Duodenal mucosa (tissue), 2 donors: Measurements from ENCODE around the gene FRY.

Source experiments
- H3K27ac ChIP-seq: one replicate; pipeline ENCODE4 v1.7.0; 2013; ENCODE audit warnings: low read depth, low read length
- H3K27me3 ChIP-seq, 2 donors: one replicate each; pipeline ENCODE4 v1.7.0; 2013; ENCODE audit warnings: low read length in 2 of 2, control low read depth in 1 of 2; ENCODE audit not compliant: insufficient read depth in 2 of 2, control insufficient read depth in 1 of 2
- H3K36me3 ChIP-seq, 2 donors: one replicate each; pipeline ENCODE4 v1.7.0; 2013; ENCODE audit warnings: low read length in 2 of 2, control low read depth in 1 of 2; ENCODE audit not compliant: insufficient read depth in 2 of 2, control insufficient read depth in 1 of 2
- H3K4me1 ChIP-seq, 2 donors: one replicate each; pipeline ENCODE4 v1.7.0; 2013; ENCODE audit warnings: low read length in 2 of 2, control low read depth in 1 of 2; ENCODE audit not compliant: insufficient read depth in 2 of 2, control insufficient read depth in 1 of 2
- H3K4me3 ChIP-seq, 2 donors: one replicate each; pipeline ENCODE4 v1.7.0; 2013; ENCODE audit warnings: low read length in 2 of 2, low read depth in 1 of 2
- H3K9ac ChIP-seq, 2 donors: one replicate each; pipeline ENCODE4 v1.7.0; 2013; ENCODE audit warnings: low read length in 2 of 2, low read depth in 1 of 2
- H3K9me3 ChIP-seq, 2 donors: one replicate each; pipeline ENCODE4 v1.7.0; 2013; ENCODE audit warnings: low read length in 2 of 2, control low read depth in 1 of 2; ENCODE audit not compliant: control insufficient read depth in 1 of 2

Gene FRY

DNA sequence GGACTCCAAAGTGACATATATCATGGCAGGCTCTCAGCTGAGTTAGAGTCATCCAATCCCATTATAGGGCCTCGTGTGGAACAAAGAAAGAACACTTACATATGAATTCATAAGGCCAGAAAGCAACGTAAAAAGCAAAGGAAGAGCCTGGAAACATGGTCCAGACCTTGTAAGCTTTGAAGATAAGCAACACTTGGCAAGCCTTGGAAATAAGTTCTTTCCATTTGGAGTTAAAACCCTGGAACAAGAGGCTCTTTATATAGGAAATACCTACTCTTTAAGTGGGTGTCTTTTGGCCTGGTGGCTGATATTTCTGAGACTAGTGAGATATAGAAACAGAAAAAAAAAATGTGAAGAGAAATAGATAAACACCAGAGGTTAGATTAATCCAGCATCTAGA is 234.2 kb downstream of the FRY start:
- Histone ChIP-seq H3K4me3 (no peak overlapping the region), H3K36me3 (peaks cover 3 to 4% of the 10 kb centered on the region in 2 donors), H3K4me1 (no peaks in the 10 kb centered on the region), H3K9ac (no peak overlapping the region), H3K9me3 (no peaks in the 10 kb centered on the region), H3K27me3 (no peaks in the 10 kb centered on the region), H3K27ac (no peak overlapping the region)

DNA sequence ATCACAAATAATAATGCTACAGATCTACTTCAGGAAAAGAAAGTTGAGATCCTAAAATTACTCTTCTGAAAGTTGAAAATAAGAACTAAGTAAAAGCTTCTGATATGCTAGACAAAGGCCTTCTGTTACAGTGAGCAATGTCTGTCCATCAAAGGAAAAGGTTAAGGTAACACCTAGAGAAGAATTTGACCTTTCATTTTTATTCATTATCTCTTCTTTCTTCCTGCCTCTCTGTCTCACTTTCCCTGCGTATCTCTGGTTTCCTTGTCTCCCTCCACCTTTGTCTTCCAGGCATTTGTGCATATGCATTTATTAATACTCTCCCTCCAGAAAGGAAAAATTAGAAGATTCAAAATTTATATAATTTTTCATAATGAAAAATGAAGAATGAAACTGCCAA is 234.6 kb downstream of the FRY start:
- H3K27ac ChIP-seq = no peak overlapping the region

DNA sequence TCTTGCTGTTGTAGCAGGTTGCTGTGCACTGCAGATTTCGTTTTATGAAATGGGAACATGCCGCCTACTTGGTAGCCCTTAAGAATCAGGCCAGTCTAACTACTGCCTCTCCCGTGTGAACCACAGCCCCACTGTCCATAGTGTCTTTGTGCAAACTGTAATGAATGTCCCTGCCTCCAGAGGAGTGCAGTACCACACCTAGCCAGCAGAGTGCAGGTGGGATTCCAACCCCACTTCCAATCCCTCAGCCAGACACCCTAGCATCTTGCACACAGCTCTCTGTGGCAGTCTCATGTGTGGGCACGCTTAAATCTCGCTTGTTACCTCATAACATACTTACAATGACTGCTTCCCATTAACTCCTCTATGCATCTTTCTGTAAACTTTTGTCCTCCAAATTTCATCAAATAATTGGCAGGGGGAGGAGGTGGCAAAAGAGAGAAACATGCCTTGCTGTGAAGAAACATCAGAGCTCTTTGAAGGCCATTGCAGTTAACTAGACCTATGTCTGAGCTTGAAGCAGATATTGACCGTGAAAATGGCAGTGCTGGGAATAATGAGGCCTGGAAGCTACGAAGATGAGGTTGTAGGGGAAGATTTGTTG is 236.4 kb downstream of the FRY start:
- Histone ChIP-seq H3K27me3 (no peaks in the 10 kb centered on the region), H3K9ac (no peak overlapping the region), H3K4me1 (no peaks in the 10 kb centered on the region), H3K9me3 (no peaks in the 10 kb centered on the region), H3K36me3 (peaks cover 3 to 4% of the 10 kb centered on the region in 2 donors), H3K4me3 (no peak overlapping the region), H3K27ac (no peak overlapping the region)

More for the DNA sequence above, 234.6 kb downstream of the FRY start:
- no peak overlapping the region for H3K9ac ChIP-seq
- peaks cover 3 to 4% of the 10 kb centered on the region in 2 donors for H3K36me3 ChIP-seq
- H3K4me3 ChIP-seq = no peak overlapping the region
- no peaks in the 10 kb centered on the region for H3K4me1 ChIP-seq
- no peaks in the 10 kb centered on the region for H3K9me3 ChIP-seq
- no peaks in the 10 kb centered on the region for H3K27me3 ChIP-seq

DNA sequence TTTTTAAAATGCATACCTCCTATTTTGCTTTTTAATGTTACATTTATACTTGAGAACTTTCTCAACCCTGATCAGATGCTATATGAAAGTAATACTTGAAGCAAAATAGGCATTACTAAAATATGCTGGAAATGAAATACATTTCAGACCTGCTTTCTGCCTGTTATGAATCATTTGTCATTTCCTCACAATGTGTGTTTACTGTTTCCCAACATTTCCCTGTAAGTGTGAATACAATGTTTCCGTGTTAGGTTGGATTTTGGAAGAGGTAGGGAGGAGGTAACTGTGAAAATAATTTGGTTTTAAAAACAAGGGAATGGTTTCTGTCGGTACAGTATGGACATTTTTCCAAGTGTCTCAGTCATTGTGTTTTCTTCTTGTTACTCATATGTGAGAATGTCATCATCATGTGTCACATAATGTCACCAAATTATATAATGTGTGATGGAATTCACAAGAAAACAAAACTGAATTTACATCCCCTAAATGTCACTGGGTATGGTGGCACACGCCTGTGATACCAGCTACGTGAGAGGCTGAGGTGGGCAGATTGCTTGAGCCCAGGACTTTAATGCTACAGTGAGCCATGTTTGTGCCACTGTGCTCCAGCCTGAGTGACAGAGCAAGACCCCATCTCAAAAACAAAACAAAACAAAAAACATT is 240.6 kb downstream of the FRY start:
- Histone ChIP-seq H3K27me3 (no peaks in the 10 kb centered on the region), H3K27ac (no peak overlapping the region), H3K4me3 (no peak overlapping the region), H3K9ac (no peak overlapping the region), H3K9me3 (no peaks in the 10 kb centered on the region), H3K4me1 (no peaks in the 10 kb centered on the region), H3K36me3 (peaks cover 0 to 8% of the 10 kb centered on the region in 2 donors)

DNA sequence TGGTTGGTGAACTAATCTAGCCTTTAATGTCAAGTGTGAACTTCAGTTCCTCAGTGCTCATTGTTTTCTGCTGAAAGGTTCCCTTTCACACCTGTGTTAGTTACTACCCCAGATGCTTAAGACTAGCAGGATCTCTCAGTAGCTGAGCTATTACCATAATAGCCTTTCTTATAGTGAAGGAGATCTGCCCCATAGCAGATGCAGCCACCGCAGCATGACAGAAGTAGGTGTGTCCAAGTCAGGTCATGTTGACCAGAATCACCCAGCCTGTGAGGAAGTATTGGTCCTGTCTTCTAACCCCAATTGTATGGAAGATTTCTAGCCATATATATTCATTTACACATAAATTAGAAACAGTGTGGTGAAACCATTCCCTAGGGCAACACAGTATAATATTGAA is 246.3 kb downstream of the FRY start:
- H3K27me3 ChIP-seq = no peaks in the 10 kb centered on the region
- H3K27ac ChIP-seq = no peak overlapping the region
- H3K4me3 ChIP-seq = no peak overlapping the region
- no peaks in the 10 kb centered on the region for H3K4me1 ChIP-seq
- no peak overlapping the region for H3K9ac ChIP-seq
- peaks cover 4 to 5% of the 10 kb centered on the region in 2 donors for H3K36me3 ChIP-seq
- H3K9me3 ChIP-seq = no peaks in the 10 kb centered on the region

DNA sequence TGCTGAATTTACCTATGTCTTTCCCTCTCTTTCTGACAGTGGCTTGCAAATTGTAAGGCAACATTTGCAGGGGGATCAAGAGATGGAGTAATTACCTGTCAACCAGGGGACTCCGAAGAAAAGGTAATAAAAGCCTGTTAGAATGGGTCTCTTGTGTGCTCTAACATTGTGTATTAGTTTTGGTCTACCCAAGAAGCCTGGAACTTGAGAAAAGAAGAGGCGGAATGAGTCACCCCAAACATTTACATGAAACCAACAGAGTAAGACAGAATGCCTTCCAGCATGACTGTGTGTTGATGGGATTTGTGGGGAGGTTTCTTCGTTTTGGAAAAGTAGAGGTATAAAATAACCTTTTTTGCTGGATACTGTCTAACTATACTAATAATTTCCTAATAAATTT is 246.9 kb downstream of the FRY start:
- H3K27ac ChIP-seq = no peak overlapping the region
- H3K9me3 ChIP-seq = no peaks in the 10 kb centered on the region
- H3K9ac ChIP-seq = no peak overlapping the region
- peaks cover 4 to 5% of the 10 kb centered on the region in 2 donors for H3K36me3 ChIP-seq
- H3K27me3 ChIP-seq = no peaks in the 10 kb centered on the region
- no peaks in the 10 kb centered on the region for H3K4me1 ChIP-seq
- H3K4me3 ChIP-seq = no peak overlapping the region

DNA sequence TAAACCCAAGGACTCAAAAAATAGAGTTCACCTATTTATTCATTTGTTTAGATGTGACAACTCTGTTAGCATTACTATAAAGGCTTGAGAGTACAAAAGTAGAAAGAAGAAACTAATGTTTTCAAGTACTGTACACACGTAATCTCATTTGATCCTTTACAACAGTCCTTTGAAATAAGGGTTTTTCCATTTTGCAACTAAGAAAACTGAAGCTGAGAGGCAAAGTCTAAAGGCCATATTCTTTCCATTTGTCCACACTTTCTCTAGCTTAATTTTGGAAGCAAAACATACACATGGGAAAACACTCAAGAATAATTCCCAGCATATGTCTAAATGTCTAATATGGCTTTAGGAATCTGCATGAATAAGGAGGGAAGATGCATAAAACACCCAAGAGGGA is 249.5 kb downstream of the FRY start:
- H3K9ac ChIP-seq = no peak overlapping the region
- no peaks in the 10 kb centered on the region for H3K4me1 ChIP-seq
- H3K4me3 ChIP-seq = no peak overlapping the region
- no peaks in the 10 kb centered on the region for H3K27me3 ChIP-seq
- peaks cover 0 to 5% of the 10 kb centered on the region in 2 donors for H3K36me3 ChIP-seq
- H3K9me3 ChIP-seq = no peaks in the 10 kb centered on the region
- H3K27ac ChIP-seq = no peak overlapping the region

DNA sequence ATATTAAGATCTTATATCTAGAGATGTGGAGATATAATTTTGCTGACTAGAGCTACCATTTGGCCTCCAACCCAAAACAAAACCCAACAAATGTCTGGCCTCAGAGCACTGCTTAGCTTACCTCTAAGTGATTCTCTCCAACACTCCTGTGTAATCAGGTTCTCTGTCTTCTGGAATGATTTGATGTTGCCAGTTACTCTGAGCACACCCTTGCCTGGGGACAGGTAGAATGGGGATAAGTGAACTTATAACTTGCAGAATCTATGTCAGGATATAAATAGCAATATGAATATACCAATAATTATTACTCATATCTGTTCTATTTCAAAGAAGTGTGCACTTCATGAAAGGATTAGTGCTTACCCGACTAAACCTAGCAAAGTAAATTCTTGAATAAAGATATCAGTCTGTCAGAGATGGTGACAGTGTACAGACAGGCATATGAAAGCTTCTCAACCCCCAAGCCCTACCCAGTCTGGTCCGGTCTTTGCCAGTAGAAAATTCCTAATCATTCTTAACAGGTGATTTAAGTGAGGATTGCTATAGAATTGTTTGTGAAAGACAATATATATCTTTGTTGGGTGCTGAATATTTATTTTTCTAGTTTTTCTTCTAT is 250.6 kb downstream of the FRY start:
- Histone ChIP-seq H3K36me3 (peaks cover 0 to 5% of the 10 kb centered on the region in 2 donors), H3K27ac (no peak overlapping the region), H3K27me3 (no peaks in the 10 kb centered on the region), H3K9me3 (no peaks in the 10 kb centered on the region), H3K4me3 (no peak overlapping the region), H3K4me1 (no peaks in the 10 kb centered on the region), H3K9ac (no peak overlapping the region)

DNA sequence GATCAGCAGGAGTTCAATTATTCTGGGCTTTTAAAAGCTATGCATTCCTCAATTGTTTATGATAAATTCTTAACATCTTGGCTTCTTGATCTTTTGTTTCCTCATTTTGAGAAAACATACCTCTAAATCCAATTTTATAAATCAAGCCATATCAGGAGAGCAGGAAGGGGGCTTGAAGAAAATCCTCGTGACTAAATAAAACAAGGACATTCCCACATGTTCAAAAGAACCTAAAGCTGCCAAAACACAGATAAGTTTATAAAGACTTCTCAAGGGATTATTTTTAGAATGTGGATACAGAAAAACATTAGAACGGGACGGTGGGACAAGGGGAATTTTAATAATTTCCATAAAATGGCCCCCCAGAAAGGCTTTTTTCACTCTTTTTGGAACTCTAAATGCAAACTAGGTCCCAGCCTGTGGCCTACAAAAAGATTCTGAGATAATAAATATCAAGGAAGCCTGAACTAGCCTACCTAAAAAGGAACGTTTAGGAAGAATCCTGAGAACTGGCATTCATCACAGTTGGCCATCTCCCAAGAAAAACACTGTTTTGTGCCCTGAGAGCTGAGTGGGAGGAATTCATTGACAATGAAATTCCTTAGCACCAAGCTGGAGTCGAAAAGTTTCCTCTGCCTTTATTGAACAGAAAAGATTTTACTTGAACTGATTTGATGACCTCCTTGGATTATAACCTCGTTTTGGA is 253.5 kb downstream of the FRY start:
- Histone ChIP-seq H3K9ac (no peak overlapping the region), H3K27me3 (no peaks in the 10 kb centered on the region), H3K36me3 (peaks cover 0 to 5% of the 10 kb centered on the region in 2 donors), H3K9me3 (no peaks in the 10 kb centered on the region), H3K27ac (no peak overlapping the region), H3K4me3 (no peak overlapping the region), H3K4me1 (no peaks in the 10 kb centered on the region)

DNA sequence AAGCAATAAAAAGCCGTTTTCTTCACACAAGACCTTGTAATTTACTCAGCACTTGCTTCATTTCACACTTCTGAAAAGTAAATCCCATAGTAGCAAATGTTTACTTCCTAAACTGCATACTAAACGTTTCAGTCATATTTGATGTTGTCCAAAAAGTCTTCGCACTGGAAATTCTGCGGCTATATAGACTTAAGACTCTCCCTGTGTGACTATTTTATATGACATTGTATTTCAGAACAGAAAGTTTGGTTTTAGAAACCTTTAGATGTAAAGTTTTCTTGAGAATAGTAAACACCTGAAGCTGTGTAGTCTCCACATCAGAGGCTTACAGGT is 254.0 kb downstream of the FRY start:
- H3K9me3 ChIP-seq = no peaks in the 10 kb centered on the region
- no peaks in the 10 kb centered on the region for H3K4me1 ChIP-seq
- no peaks in the 10 kb centered on the region for H3K27me3 ChIP-seq
- no peak overlapping the region for H3K27ac ChIP-seq
- H3K36me3 ChIP-seq = peaks cover 0 to 5% of the 10 kb centered on the region in 2 donors
- H3K4me3 ChIP-seq = no peak overlapping the region
- no peak overlapping the region for H3K9ac ChIP-seq
